PFSK-1 (cell line): Measurements from ENCODE around the gene POMGNT2.

ENCODE experiments used
- FOXP2 ChIP-seq: optimal IDR thresholded peaks from 2 replicates; pipeline ENCODE3; 2011; ENCODE audit warnings: borderline replicate concordance, control low read depth, inconsistent platforms; ENCODE audit not compliant: insufficient read depth; ENCODE audit errors: extremely low read length, extremely low read depth
- POLR2AphosphoS5 ChIP-seq: IDR thresholded peaks from 2 replicates; pipeline ENCODE4 v1.6.1; 2012; ENCODE audit warnings: low read depth, mild to moderate bottlenecking, control low read depth, low read length, moderate library complexity
- REST ChIP-seq, 2 experiments: IDR thresholded peaks; 2 replicates each; pipeline versions ENCODE4 v1.6.1 to v1.8.0; 2011 to 2012; ENCODE audit warnings: low read depth in 2 of 2, low read length in 2 of 2, control low read depth in 1 of 2, inconsistent platforms in 1 of 2, mild to moderate bottlenecking in 1 of 2, moderate library complexity in 1 of 2; ENCODE audit not compliant: insufficient read depth in 1 of 2
- SIN3A ChIP-seq: IDR thresholded peaks from 2 replicates; pipeline ENCODE4 v1.6.1; 2012; ENCODE audit warnings: mild to moderate bottlenecking, low read length, moderate library complexity, borderline replicate concordance; ENCODE audit not compliant: insufficient read depth
- TAF1 ChIP-seq: IDR thresholded peaks from 2 replicates; pipeline ENCODE4 v1.6.1; 2012; ENCODE audit warnings: low read length, control low read depth, borderline replicate concordance; ENCODE audit not compliant: insufficient read depth

GRCh38 chr3:43117257-43117656 is 11.4 kb upstream of the POMGNT2 start:
- no peak for TF ChIP-seq REST (IDR thresholded peaks at IDR 0.05; ENCODE audit: insufficient read depth in 1 of 2, low read depth in 2 of 2, low read length in 2 of 2)
- no peak for TF ChIP-seq FOXP2
- TF ChIP-seq POLR2AphosphoS5, result no peak
- no peak for TF ChIP-seq TAF1
- no peak for TF ChIP-seq SIN3A
